Endothelial cell of umbilical vein (primary cell): ENCODE data around the gene LCN9. TPM values are rescaled to one million over a fixed set of nuclear protein-coding genes. Genes with fewer than 3 reads are reported as not detected.

ENCODE experiments used
- BruUV-seq: library from RNA; stranded (reverse); fragments of 400-500 nt; replicated peaks from 2 replicates; lab custom pipeline; 2021; lab: Mats Ljungman, UMichigan
- CTCF ChIA-PET: fragments of 300-600, 350-600 bp; sonication (Branson Sonifier 250); formaldehyde crosslinking; loops from one replicate; lab custom pipeline; 2021; ENCODE audit warnings: antibody characterized with exemption, inconsistent platforms; lab: Charles Lee
- POLR2A ChIA-PET: fragments of 300-600, 350-600 bp; sonication (Branson Sonifier 250); formaldehyde crosslinking; loops from one replicate; lab custom pipeline; 2021; ENCODE audit warnings: antibody characterized with exemption, inconsistent platforms; lab: Charles Lee
- DNase-seq: peaks from one replicate; pipeline ENCODE4 v3.0.0-alpha.2; 2011; ENCODE audit warnings: low read depth, low spot score
- FAIRE-seq: peaks from 2 replicates; lab custom pipeline; 2011; peaks lifted over from hg19 to GRCh38; lab: Jason Lieb, UNC
- H2AFZ ChIP-seq: 2 replicates; pipeline ENCODE4 v1.6.0; 2012; ENCODE audit warnings: low read depth, low read length, control low read depth, inconsistent platforms
- H3K27ac ChIP-seq: 2 replicates; pipeline ENCODE4 v1.5.1; 2011; ENCODE audit warnings: low read depth, mild to moderate bottlenecking, control low read depth, low read length, moderate library complexity; ENCODE audit not compliant: insufficient read depth
- H3K27me3 ChIP-seq, 2 experiments: 2 replicates each; pipeline versions ENCODE4 v1.6.0 to v1.6.1; 2011; ENCODE audit warnings: low read length in 2 of 2, mixed read lengths in 1 of 2; ENCODE audit not compliant: control insufficient read depth in 2 of 2, insufficient read depth in 2 of 2
- H3K36me3 ChIP-seq, 2 experiments: 2 replicates in 1 of 2; 3 replicates in 1 of 2; pipeline ENCODE4 v1.5.1; 2011; ENCODE audit warnings: low read length in 2 of 2, mild to moderate bottlenecking in 1 of 2, moderate library complexity in 1 of 2; ENCODE audit not compliant: control insufficient read depth in 2 of 2, insufficient read depth in 2 of 2; ENCODE audit errors: extremely low read depth in 1 of 2
- H3K4me1 ChIP-seq: 3 replicates; pipeline ENCODE4 v1.5.1; 2011; ENCODE audit warnings: mild to moderate bottlenecking, low read length; ENCODE audit not compliant: control insufficient read depth, insufficient read depth; ENCODE audit errors: extremely low read depth
- H3K4me2 ChIP-seq: 2 replicates; pipeline ENCODE4 v1.6.1; 2011; ENCODE audit warnings: low read length, control low read depth, mixed read lengths; ENCODE audit not compliant: insufficient read depth
- H3K4me3 ChIP-seq, 3 experiments: fragments of 200-600 bp in 1 of 3; sonication (generic), shearing (Covaris generic) in 1 of 3; replicated peaks in 1 of 3; 2 replicates each; pipeline ENCODE4 v1.5.1; 2011 to 2016; ENCODE audit warnings: control low read depth in 3 of 3, low read length in 3 of 3, mild to moderate bottlenecking in 2 of 3, inconsistent platforms in 1 of 3, low read depth in 1 of 3, moderate library complexity in 1 of 3; ENCODE audit not compliant: insufficient read depth in 1 of 3
- H3K79me2 ChIP-seq: 2 replicates; pipeline ENCODE4 v1.6.0; 2012; ENCODE audit warnings: low read length, inconsistent platforms; ENCODE audit not compliant: control insufficient read depth, insufficient read depth
- H3K9ac ChIP-seq: replicated peaks from 2 replicates; pipeline ENCODE3; 2011; ENCODE audit warnings: low read length, control low read depth; ENCODE audit not compliant: insufficient read depth; ENCODE audit errors: extremely low read depth
- H3K9me1 ChIP-seq: replicated peaks from 3 replicates; pipeline ENCODE4 v1.6.0; 2011; ENCODE audit warnings: mild to moderate bottlenecking, low read length; ENCODE audit not compliant: control insufficient read depth, insufficient read depth; ENCODE audit errors: extremely low read depth
- H3K9me3 ChIP-seq: replicated peaks from 2 replicates; pipeline ENCODE4 v1.5.1; 2012; ENCODE audit warnings: low read length, inconsistent platforms; ENCODE audit not compliant: control insufficient read depth, insufficient read depth
- H4K20me1 ChIP-seq: replicated peaks from 2 replicates; pipeline ENCODE3; 2011; ENCODE audit warnings: mild to moderate bottlenecking, low read length; ENCODE audit not compliant: control insufficient read depth, insufficient read depth; ENCODE audit errors: extremely low read depth
- CTCF ChIP-seq, 2 donors: IDR thresholded peaks; 1 replicate in 1 of 2; 2 replicates in 1 of 2; pipeline ENCODE4 v1.5.1; 2011; ENCODE audit warnings: low read length in 2 of 2, mild to moderate bottlenecking in 2 of 2, moderate library complexity in 2 of 2, control low read depth in 1 of 2, inconsistent platforms in 1 of 2, low read depth in 1 of 2; ENCODE audit not compliant: insufficient read depth in 1 of 2; ENCODE audit errors: extremely low read depth in 1 of 2
- EZH2 ChIP-seq: IDR thresholded peaks from 2 replicates; pipeline ENCODE4 v1.6.1; 2012; ENCODE audit warnings: borderline replicate concordance, low read depth, mild to moderate bottlenecking, moderate library complexity, low read length, inconsistent platforms; ENCODE audit not compliant: severe bottlenecking
- FOS ChIP-seq: IDR thresholded peaks from 2 replicates; pipeline ENCODE4 v1.6.1; 2011; ENCODE audit warnings: mild to moderate bottlenecking, low read length, moderate library complexity, borderline replicate concordance; ENCODE audit not compliant: insufficient read depth
- GATA2 ChIP-seq: IDR thresholded peaks from 2 replicates; pipeline ENCODE4 v1.7.0; 2011; ENCODE audit warnings: low read depth, mild to moderate bottlenecking, moderate library complexity, mixed read lengths, low read length; ENCODE audit not compliant: insufficient read length, insufficient read depth
- JUN ChIP-seq: IDR thresholded peaks from 2 replicates; pipeline ENCODE4 v1.6.1; 2011; ENCODE audit warnings: borderline replicate concordance, low read depth; ENCODE audit not compliant: insufficient read length, insufficient read depth
- MAX ChIP-seq: IDR thresholded peaks from 2 replicates; pipeline ENCODE4 v1.6.1; 2011; ENCODE audit not compliant: insufficient read depth, insufficient read length
- MYC ChIP-seq: IDR thresholded peaks from one replicate; pipeline ENCODE4 v1.6.1; 2011; ENCODE audit warnings: mild to moderate bottlenecking, low read depth, low read length
- POLR2A ChIP-seq: IDR thresholded peaks from 2 replicates; pipeline ENCODE4 v1.6.1; 2012; ENCODE audit warnings: low read depth, mild to moderate bottlenecking, control low read depth, low read length
- POLR2AphosphoS5 ChIP-seq: IDR thresholded peaks from 2 replicates; pipeline ENCODE4 v1.6.1; 2012; ENCODE audit warnings: low read depth, mild to moderate bottlenecking, control low read depth, low read length, moderate library complexity; ENCODE audit not compliant: insufficient read depth
- dilution Hi-C: fragments of 300-500 bp; cut with MboI; formaldehyde crosslinking; loops from one replicate; pipeline ENCODE4 v1.15.0; 2019; ENCODE audit warnings: low sequenced_read_pairs; ENCODE audit not compliant: extremely low pct_ligation_motif_present
- intact Hi-C: fragments of 100-400 bp; cut with micrococcal nuclease; formaldehyde crosslinking; loops from one replicate; pipeline ENCODE4 v1.10.0; 2022
- polyA plus RNA-seq, 4 experiments: library from polyadenylated mRNA; depleted of rRNA in 3 of 4; stranded (reverse) in 3 of 4; unstranded in 1 of 4; fragments of >200 nt; gene quantifications; 2 replicates each; pipeline versions ENCODE4 v1.2.1 to v1.2.3, GENCODE V29; 2011 to 2012; ENCODE audit warnings: missing spikeins in 1 of 4
- total RNA-seq: library from RNA; stranded (reverse); gene quantifications from 2 replicates; pipeline ENCODE4 v1.2.3, GENCODE V29; 2021

The LCN9 gene
- total and polyA plus RNA-seq, 2 donors (not counting 3 experiments of a cell fraction or from before 2014, with no cell fraction given): not detected

- peaks cover 15 to 28% of the 10 kb centered on the region in 2 experiments for H3K27me3 ChIP-seq
- no peak overlapping the region for H3K4me2 ChIP-seq
- dilution Hi-C loops: no loop called here
- no peaks in the 10 kb centered on the region for H3K9me1 ChIP-seq
- ChIA-PET POLR2A (no interaction called here), CTCF (no interaction called here)
- FAIRE-seq (no peak), DNase-seq (no peak)
- no peak overlapping the region for H3K4me3 ChIP-seq
- H3K79me2 ChIP-seq: no peaks in the 10 kb centered on the region
- H3K9me3 ChIP-seq: no peaks in the 10 kb centered on the region
- H3K27ac ChIP-seq: no peak overlapping the region
- no TSS peak for BruUV-seq
- no peak overlapping the region for H2AFZ ChIP-seq
- no peaks in the 10 kb centered on the region for H3K36me3 ChIP-seq
- no peak for TF ChIP-seq MYC
- no peak for TF ChIP-seq GATA2
- no peak for TF ChIP-seq EZH2
- no peak for TF ChIP-seq POLR2A
- TF ChIP-seq POLR2AphosphoS5: no peak
- no peak for TF ChIP-seq MAX
- no peaks in the 10 kb centered on the region for H4K20me1 ChIP-seq
- no peaks in the 10 kb centered on the region for H3K4me1 ChIP-seq
- intact Hi-C loops: no loop called here
- H3K9ac ChIP-seq: no peak overlapping the region
Measured at GRCh38 chr9:135711881-135712280, 48.8 kb downstream of the LCN9 start.

GRCh38 chr9:135712613-135713295 lies 49.6 kb downstream of the LCN9 start:
- DNase-seq (no peak), FAIRE-seq (no peak)
- CTCF ChIA-PET: interaction anchor here (0.6 to 1.4 kb wide), 3 partner anchors 8 to 112 kb away, joined by 3 read pairs; no protein-coding TSS in a partner anchor
- no TSS peak for BruUV-seq
- no peaks in the 10 kb centered on the region for H3K9me3 ChIP-seq
- TF ChIP-seq POLR2A (no peak), FOS (no peak), POLR2AphosphoS5 (no peak), MAX (no peak), JUN (no peak), EZH2 (no peak), GATA2 (no peak), MYC (no peak), CTCF (IDR thresholded peaks at IDR 0.05; ENCODE audit: extremely low read depth in 1 of 2, insufficient read depth in 1 of 2, low read depth in 1 of 2, low read length in 2 of 2) (no peak)
- no peaks in the 10 kb centered on the region for H3K36me3 ChIP-seq
- H2AFZ ChIP-seq: no peak overlapping the region
- intact Hi-C loops (no loop called here), dilution Hi-C loops (no loop called here)
- H3K27ac ChIP-seq: no peak overlapping the region
- no peaks in the 10 kb centered on the region for H3K79me2 ChIP-seq
- H3K9me1 ChIP-seq: no peaks in the 10 kb centered on the region
- POLR2A ChIA-PET: no interaction called here
- H3K4me1 ChIP-seq: no peaks in the 10 kb centered on the region
- H3K4me2 ChIP-seq: no peak overlapping the region
- H3K27me3 ChIP-seq: peaks cover 15 to 28% of the 10 kb centered on the region in 2 experiments
- H3K4me3 ChIP-seq: no peak overlapping the region
- no peak overlapping the region for H3K9ac ChIP-seq
- H4K20me1 ChIP-seq: no peaks in the 10 kb centered on the region
